ENCODE data around the gene SP4. TPM values are rescaled to one million over a fixed set of nuclear protein-coding genes. Genes with fewer than 3 reads are reported as not detected.

SP4 gene
- total RNA-seq, 2 experiments from 2014 or later, result 22.3 to 23.6 TPM

- no peak overlapping the region for H3K27ac Mint-ChIP-seq
- intact Hi-C loops (cut with micrococcal nuclease), result no loop called here
- ATAC-seq, result no peak
- TF ChIP-seq CTCF (IDR thresholded peaks at IDR 0.05), result no peak
- DNase-seq, result no peak
- H3K27me3 Mint-ChIP-seq, result peaks cover 35% of the 10 kb centered on the region
- H3K36me3 Mint-ChIP-seq (ENCODE audit: low read depth), result no peaks in the 10 kb centered on the region
- H3K9me3 Mint-ChIP-seq, result no peaks in the 10 kb centered on the region
- peaks cover 4% of the 10 kb centered on the region for H3K4me1 Mint-ChIP-seq (ENCODE audit: low read depth)
- POLR2A ChIA-PET, result interaction anchor here (0.6 kb wide), 1 partner anchor 11 kb away, joined by 3 read pairs; no protein-coding TSS in a partner anchor
- H3K4me3 Mint-ChIP-seq, result no peak overlapping the region
- CTCF ChIA-PET, result interaction anchor here (0.6 kb wide), 1 partner anchor 32 kb away, joined by 3 read pairs; no protein-coding TSS in a partner anchor
Measured at GRCh38 chr7:21538936-21539495, 111.1 kb downstream of the SP4 start.

GRCh38 chr7:21542891-21543527, 115.1 kb downstream of the SP4 start, which contains the start of gene DNAH11:
Gene DNAH11 (plus strand): TSS chr7:21543039. CDS start chr7:21543246, 207 bp downstream.
- intact Hi-C loops (cut with micrococcal nuclease), result no loop called here
- DNase-seq (peak; percentile 32), ATAC-seq (peak; percentile 91)
- H3K27ac Mint-ChIP-seq, result no peak within 1 kb of the TSS
- peak within 1 kb of the TSS; percentile 60 for H3K4me3 Mint-ChIP-seq
- TF ChIP-seq CTCF (IDR thresholded peaks at IDR 0.05), result no peak
- H3K4me1 Mint-ChIP-seq (ENCODE audit: low read depth), result peaks cover 3% of the 10 kb centered on the region
- no peaks in the 10 kb centered on the region for H3K36me3 Mint-ChIP-seq (ENCODE audit: low read depth)
- peaks cover 52% of the 10 kb centered on the region for H3K27me3 Mint-ChIP-seq
- ChIA-PET POLR2A (no interaction called here), CTCF (no interaction called here)
- H3K9me3 Mint-ChIP-seq, result no peaks in the 10 kb centered on the region

GRCh38 chr7:21543528-21544302, 115.8 kb downstream of the SP4 start:
- POLR2A ChIA-PET, result no interaction called here
- ATAC-seq, result peak; percentile 28
- H3K27ac Mint-ChIP-seq, result no peak overlapping the region

GRCh38 chr7:21544303-21544656, 116.4 kb downstream of the SP4 start:
- TF ChIP-seq CTCF (IDR thresholded peaks at IDR 0.05), result no peak
- ChIA-PET POLR2A (no interaction called here), CTCF (interaction anchor here (1.3 kb wide), 1 partner anchor 9 kb away, joined by 5 read pairs; no protein-coding TSS in a partner anchor)
- H3K9me3 Mint-ChIP-seq, result no peaks in the 10 kb centered on the region
- peaks cover 50% of the 10 kb centered on the region for H3K27me3 Mint-ChIP-seq
- intact Hi-C loops (cut with micrococcal nuclease), result no loop called here
- no peaks in the 10 kb centered on the region for H3K36me3 Mint-ChIP-seq (ENCODE audit: low read depth)
- H3K27ac Mint-ChIP-seq, result no peak overlapping the region
- H3K4me3 Mint-ChIP-seq, result peak overlapping the region; percentile 60
- ATAC-seq (no peak), DNase-seq (no peak)
- peaks cover 3% of the 10 kb centered on the region for H3K4me1 Mint-ChIP-seq (ENCODE audit: low read depth)

More at GRCh38 chr7:21543528-21544302, 115.8 kb downstream of the SP4 start:
- no peaks in the 10 kb centered on the region for H3K9me3 Mint-ChIP-seq
- H3K4me3 Mint-ChIP-seq, result peak overlapping the region; percentile 60
- H3K4me1 Mint-ChIP-seq (ENCODE audit: low read depth), result peaks cover 3% of the 10 kb centered on the region
- H3K27me3 Mint-ChIP-seq, result peaks cover 52% of the 10 kb centered on the region
- intact Hi-C loops (cut with micrococcal nuclease), result no loop called here
- DNase-seq, result peak; percentile 24
- CTCF ChIA-PET, result no interaction called here
- no peak for TF ChIP-seq CTCF (IDR thresholded peaks at IDR 0.05)
- no peaks in the 10 kb centered on the region for H3K36me3 Mint-ChIP-seq (ENCODE audit: low read depth)
